ENCODE results near the gene PSME2. TPM values are rescaled to one million over a fixed set of nuclear protein-coding genes. Genes with fewer than 3 reads are reported as not detected.

The PSME2 gene
- total and polyA plus RNA-seq, 2 of the 13 experiments (the other 11 are each of a cell fraction or from before 2014, with no cell fraction given): 332 to 716 TPM

GRCh38 chr14:24195186-24196070, 49.0 kb upstream of the PSME2 start, which contains the start of gene TM9SF1 (continued):
- TF ChIP-seq RORA (CRISPR knock-in tag; IDR thresholded peaks at IDR 0.05) (no peak), ZNF652 (CRISPR knock-in tag; IDR thresholded peaks at IDR 0.05; ENCODE audit: borderline replicate concordance, low read depth) (peak; percentile 19), PTBP1 (IDR thresholded peaks at IDR 0.05; ENCODE audit: low read depth, low read length, poor library complexity, severe bottlenecking) (peak; percentile 30), MXD3 (CRISPR knock-in tag; IDR thresholded peaks at IDR 0.05) (peak; percentile 99), ZNF775 (CRISPR knock-in tag; IDR thresholded peaks at IDR 0.05; ENCODE audit: borderline replicate concordance) (peak; percentile 98), MED13 (CRISPR knock-in tag; IDR thresholded peaks at IDR 0.05) (peak; percentile 94), POLR2AphosphoS2 (IDR thresholded peaks at IDR 0.05; ENCODE audit: low read depth, low read length) (no peak; the same call in 1 of the 2 replicates)
- TF ChIP-seq, protein P1, sequence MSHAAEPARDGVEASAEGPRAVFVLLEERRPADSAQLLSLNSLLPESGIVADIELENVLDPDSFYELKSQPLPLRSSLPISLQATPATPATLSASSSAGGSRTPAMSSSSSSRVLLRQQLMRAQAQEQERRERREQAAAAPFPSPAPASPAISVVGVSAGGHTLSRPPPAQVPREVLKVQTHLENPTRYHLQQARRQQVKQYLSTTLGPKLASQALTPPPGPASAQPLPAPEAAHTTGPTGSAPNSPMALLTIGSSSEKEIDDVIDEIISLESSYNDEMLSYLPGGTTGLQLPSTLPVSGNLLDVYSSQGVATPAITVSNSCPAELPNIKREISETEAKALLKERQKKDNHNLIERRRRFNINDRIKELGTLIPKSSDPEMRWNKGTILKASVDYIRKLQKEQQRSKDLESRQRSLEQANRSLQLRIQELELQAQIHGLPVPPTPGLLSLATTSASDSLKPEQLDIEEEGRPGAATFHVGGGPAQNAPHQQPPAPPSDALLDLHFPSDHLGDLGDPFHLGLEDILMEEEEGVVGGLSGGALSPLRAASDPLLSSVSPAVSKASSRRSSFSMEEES (CRISPR knock-in tag; IDR thresholded peaks at IDR 0.05): peak; percentile 67; the same call in 1 of the 2 replicates

DNA sequence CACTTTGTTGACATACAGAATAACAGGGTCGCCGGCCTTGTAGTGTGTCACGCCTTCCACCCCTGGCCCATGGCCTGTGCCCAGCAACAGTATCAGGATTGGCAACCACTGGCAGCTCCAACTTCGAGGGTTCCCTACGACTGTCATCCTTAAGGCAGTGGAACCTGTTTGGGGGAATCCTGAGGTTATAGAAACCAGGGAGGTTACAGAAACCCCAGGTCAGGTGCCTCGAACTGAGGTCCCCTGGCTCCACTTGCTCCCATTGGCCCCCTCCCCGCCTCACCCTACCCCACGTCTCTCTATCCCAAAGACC, 48.4 kb upstream of the PSME2 start:
- FAIRE-seq (no peak), DNase-seq (ENCODE audit: low spot score) (no peak), ATAC-seq (0 out of 3 replicates have a peak, but pooled peaks have one; percentile 0)
- intact Hi-C loops (cut with micrococcal nuclease; ENCODE audit: unreplicated experiment): loop anchor here (1.0 kb wide), 1 partner anchor 102 kb away; no protein-coding TSS in a partner anchor
- ChIA-PET CTCF (ENCODE audit: low intra/inter-chr PET ratio, low total read pairs) (no interaction called here), POLR2A (interaction anchor here (0.8 to 4.3 kb wide), 27 partner anchors 7 to 592 kb away, joined by 3 to 230 read pairs (median 9); partner anchors contain the start of genes CARMIL3, CHMP4A, DCAF11 and DHRS1)
- peak overlapping the region; percentile 79 to 91 (median 85) for H3K4me3 ChIP-seq (replicated peaks in 1 of 3; ENCODE audit: insufficient read depth in 1 of 3, low read depth in 2 of 3, low read length in 3 of 3)
- no peaks in the 10 kb centered on the region; a peak in 1 of 5 replicates for H3K27me3 ChIP-seq (ENCODE audit: control insufficient read depth in 1 of 2, insufficient read depth in 2 of 2, low read length in 2 of 2)
- peaks cover 17 to 29% of the 10 kb centered on the region in 2 experiments; a peak in 4 of 5 replicates for H3K36me3 ChIP-seq (replicated peaks in 1 of 2; ENCODE audit: control insufficient read depth in 1 of 2, insufficient read depth in 2 of 2, low read length in 2 of 2)
- no peaks in the 10 kb centered on the region for H4K20me1 ChIP-seq (ENCODE audit: insufficient read depth, low read length)
- BruUV-seq (replicated peaks): no TSS peak
- 66% methylated on average over 8 of the region's 8 CpGs for WGBS (ENCODE audit: low lambda C conversion rate)
- H3K79me2 ChIP-seq (ENCODE audit: insufficient read depth, low read length): peaks cover 43% of the 10 kb centered on the region
- in situ Hi-C loops (cut with HindIII; ENCODE audit: extremely low pct_ligation_motif_present, low pct_unique_long_range_greater_than_20kb): no loop called here
- no peak overlapping the region for H2AFZ ChIP-seq (ENCODE audit: low read length)
- H3K9me3 ChIP-seq (ENCODE audit: low read length): no peaks in the 10 kb centered on the region
- peak overlapping the region; percentile 84 for H3K27ac ChIP-seq (ENCODE audit: extremely low read length, insufficient read depth, low read length)
- H3K4me2 ChIP-seq (ENCODE audit: low read depth, low read length): peak overlapping the region; percentile 99
- peaks cover 65% of the 10 kb centered on the region for H3K4me1 ChIP-seq (ENCODE audit: insufficient read depth, low read length)
- H3K9ac ChIP-seq (ENCODE audit: insufficient read depth, low read depth, low read length): peak overlapping the region; percentile 97
- TF ChIP-seq PAWR (CRISPR knock-in tag; IDR thresholded peaks at IDR 0.05; ENCODE audit: borderline replicate concordance) (no peak), THAP11 (CRISPR knock-in tag; IDR thresholded peaks at IDR 0.05) (no peak), ZNF781 (CRISPR knock-in tag; IDR thresholded peaks at IDR 0.05; ENCODE audit: borderline replicate concordance, not compliant biosample characterization) (no peak), ZNF720 (CRISPR knock-in tag; IDR thresholded peaks at IDR 0.05) (no peak), FOXK2 (IDR thresholded peaks at IDR 0.05) (no peak), CREM (IDR thresholded peaks at IDR 0.05) (no peak), CREM (CRISPR knock-in tag; IDR thresholded peaks at IDR 0.05) (no peak), ZNF207 (IDR thresholded peaks at IDR 0.05; ENCODE audit: borderline replicate concordance) (no peak), HIVEP1 (CRISPR knock-in tag; IDR thresholded peaks at IDR 0.05) (no peak), CENPT (CRISPR knock-in tag; IDR thresholded peaks at IDR 0.05; ENCODE audit: low read depth) (0 out of 2 replicates have a peak, but pooled peaks have one; percentile 12), GATA4 (IDR thresholded peaks at IDR 0.05; ENCODE audit: borderline replicate concordance, low read depth) (no peak), KAT8 (CRISPR knock-in tag; IDR thresholded peaks at IDR 0.05) (no peak), NCOA2 (CRISPR knock-in tag; IDR thresholded peaks at IDR 0.05) (no peak)
- TF ChIP-seq, protein P2, sequence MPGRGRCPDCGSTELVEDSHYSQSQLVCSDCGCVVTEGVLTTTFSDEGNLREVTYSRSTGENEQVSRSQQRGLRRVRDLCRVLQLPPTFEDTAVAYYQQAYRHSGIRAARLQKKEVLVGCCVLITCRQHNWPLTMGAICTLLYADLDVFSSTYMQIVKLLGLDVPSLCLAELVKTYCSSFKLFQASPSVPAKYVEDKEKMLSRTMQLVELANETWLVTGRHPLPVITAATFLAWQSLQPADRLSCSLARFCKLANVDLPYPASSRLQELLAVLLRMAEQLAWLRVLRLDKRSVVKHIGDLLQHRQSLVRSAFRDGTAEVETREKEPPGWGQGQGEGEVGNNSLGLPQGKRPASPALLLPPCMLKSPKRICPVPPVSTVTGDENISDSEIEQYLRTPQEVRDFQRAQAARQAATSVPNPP (CRISPR knock-in tag; IDR thresholded peaks at IDR 0.05): no peak
